NCI-H2081 (cell line): ENCODE data around the gene HDHD5.

Experiments
- DNase-seq, 2 experiments: peaks; one replicate each; lab custom pipeline; 2025; lab: John Stamatoyannopoulos, UW

Gene HDHD5

DNA sequence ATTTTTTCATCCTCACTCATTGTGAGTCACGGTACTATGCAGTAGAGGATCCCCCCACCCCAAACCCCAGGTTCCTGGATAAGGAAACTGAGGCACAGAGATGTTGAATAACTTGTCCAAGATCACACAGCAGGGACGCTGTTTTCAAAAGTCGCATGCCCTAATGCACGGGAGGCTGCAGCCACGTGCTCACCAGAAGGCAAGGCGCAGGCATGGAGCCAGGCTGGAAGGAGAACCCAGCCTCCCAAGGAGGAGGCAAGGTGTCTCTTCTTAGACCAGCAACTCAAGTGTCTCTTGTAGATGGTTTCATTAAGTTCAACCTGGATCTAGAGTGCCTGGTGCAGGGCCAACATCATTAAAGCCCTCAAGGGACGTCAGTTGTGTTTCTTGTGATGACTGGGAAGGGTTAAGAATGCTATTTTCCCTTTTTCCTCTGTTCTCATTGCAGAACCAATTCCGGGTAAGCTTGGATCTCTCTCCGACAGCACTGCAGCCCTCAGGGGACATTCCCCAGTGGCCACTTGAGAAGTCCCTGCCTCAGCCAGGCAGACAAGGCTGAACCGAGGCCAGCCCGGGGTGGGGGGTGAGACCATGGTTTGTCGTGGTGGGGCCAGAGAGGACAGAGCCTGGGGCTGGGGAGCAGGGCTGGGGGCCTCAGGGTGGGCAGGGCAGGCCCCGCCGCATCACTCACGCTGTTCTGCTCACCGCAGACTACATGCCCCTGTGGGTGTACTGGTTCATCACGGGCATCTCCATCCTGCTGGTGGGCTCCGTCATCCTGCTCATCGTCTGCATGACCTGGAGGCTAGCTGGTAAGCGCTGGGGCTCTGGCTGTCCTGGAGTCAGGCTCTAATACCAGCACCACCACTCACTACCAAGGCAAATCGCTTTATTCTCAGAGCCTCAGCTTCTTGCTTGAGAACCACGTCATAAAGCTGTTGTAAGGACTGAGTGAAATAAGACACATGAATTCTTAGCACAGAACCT lies 53.6 kb downstream of the HDHD5 start:
- DNase-seq = no peak

DNA sequence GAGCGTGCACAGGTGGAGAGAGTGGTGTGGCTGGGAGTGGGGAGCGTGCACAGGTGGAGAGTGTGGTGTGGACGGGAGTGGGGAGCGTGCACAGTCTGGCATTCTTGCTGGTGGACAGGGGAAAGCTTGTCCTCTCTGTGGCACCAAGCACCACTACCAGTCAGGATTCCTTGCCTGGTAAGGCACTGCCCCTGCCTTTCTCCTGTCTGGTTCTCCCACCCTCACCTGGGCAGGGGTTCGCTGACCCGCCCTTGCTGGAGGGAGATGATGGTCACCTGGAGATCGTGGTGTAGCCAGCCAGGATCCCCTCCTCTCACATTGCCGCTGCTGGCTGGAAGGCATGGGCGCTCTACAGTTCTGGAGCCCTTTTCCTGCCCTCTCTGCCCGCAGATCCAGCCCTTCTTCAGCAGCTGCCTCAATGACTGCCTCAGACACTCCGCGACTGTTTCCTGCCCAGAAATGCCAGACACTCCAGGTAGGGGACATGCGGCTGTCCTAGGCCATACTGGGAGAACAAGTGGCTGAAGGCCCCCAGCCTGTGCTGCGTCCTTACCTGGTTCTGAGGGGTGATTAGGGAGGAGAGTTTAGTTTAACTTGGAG lies 54.6 kb downstream of the HDHD5 start:
- DNase-seq = no peak

DNA sequence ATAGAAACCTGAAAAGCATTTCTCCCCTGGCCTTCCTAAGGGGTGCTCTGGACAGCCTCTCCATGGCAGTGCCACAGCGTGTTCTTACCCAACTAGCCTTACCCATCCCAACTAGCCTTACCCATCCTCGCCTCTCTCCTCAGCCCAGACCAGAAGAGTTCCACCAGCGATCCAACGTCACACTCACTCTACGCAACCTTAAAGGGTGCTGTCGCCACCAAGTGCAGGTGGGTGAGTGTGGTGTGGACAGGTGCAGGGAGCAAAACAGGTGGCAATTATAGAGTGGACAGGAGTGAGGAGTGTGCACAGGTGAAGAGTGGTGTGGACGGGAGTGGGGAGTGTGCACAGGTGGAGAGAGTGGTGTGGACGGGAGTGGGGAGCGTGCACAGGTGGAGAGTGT lies 55.7 kb downstream of the HDHD5 start:
- no peak for DNase-seq

DNA sequence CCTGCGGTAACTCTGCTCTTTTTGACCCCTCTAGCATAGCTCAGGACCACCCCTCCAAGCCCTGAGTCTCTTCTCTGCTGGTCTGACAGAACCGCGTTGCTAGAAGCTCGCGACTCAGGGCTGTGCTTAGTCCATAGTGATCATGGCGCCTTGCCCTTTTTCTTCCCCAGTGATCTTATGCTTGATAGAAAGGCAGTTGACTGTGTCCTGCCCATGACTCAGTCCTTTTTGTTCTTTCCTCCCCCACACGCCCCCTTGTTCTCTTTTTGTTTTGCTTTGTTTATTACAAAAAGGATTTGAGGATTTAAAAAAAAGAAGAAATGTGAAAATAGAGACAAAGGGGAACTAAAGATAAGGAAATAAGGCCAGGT lies 56.8 kb downstream of the HDHD5 start:
- no peak for DNase-seq

DNA sequence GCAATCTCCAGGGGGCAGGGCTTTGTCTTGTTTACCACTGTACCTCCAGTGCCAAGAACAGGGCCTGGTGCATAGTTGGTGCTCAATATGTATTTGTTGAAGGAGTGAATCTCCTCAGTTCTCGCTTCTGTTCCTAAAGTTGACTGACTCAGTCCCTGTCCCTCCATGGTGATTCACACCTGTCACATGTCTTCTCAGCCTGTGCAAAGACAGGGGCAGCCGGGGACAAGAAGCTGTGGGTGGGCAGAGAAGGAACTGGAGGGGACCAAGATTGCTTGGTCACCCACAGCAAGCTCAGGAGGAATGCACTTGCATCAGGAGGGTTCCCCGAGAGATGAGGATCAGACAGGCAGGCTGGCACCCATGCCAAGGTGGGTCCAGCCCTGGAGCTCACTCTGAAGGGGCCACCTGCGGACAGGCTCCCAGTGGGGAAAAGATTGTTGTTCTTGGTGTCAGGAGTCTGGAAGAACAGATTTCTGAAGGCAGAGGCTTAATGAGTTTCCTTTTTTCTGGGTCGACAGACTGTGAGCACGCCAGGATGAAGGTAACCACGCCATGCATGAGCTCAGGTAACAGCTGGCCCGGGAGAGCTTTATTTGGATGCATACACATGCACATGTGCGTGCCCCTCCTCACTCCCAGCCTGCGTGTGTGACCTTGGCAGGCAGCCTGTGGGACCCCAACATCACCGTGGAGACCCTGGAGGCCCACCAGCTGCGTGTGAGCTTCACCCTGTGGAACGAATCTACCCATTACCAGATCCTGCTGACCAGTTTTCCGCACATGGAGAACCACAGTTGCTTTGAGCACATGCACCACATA lies 57.4 kb downstream of the HDHD5 start:
- no peak for DNase-seq

DNA sequence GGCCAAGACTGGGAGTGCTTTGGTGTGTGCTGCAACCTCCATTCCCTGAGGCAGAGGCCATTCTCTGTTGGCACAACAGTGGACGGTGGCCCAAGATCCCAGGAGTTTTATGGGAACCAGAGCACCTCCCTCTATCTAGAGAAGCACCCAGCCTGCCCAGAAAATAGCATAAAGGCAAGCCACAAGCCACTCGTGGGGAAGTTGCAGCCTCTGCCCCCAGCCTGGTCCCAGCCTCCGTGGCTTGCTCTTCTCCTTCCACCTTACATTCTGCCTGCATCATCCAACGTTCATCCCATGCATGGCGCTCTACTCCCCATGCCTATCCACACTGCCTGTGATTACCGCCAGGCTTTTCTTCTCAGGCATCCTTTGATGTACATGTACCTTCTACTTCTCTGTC lies 58.5 kb downstream of the HDHD5 start:
- no peak for DNase-seq

DNA sequence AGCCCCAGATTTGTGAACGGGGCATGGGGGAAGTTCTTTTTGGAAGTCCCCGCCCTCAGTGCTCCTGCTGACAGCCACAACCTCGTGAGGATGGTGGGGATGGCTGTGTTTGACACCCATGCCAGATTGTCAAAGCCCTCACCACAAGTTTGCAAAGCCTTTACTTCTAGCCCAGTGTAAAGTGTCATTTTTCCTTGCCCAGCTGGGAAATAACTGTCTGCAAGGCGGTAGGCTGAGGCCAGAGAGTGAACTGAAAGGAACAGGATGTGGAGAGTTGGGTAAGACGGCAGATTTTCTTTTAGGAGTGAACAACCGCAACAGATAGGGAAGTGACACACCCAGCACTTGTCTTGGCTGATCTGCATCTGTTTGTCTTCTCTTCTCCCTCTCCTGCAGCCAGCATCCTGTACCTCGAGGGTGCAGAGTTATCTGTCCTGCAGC lies 60.7 kb downstream of the HDHD5 start:
- DNase-seq = no peak

DNA sequence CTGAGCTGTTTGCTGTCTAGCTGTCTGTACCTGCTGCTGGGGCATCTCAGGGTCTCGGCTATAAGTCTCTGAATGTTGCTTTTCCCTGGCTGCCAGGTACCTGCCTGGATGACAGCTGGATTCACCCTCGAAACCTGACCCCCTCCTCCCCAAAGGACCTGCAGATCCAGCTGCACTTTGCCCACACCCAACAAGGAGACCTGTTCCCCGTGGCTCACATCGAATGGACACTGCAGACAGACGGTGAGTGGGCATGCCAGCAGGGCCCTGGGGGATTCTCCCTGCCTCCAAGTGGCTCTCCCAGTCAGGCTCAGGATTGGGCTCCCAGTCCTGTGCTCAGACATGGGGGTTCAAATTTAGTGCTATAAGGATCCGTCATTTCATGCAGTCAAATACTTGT lies 61.4 kb downstream of the HDHD5 start:
- no peak for DNase-seq

DNA sequence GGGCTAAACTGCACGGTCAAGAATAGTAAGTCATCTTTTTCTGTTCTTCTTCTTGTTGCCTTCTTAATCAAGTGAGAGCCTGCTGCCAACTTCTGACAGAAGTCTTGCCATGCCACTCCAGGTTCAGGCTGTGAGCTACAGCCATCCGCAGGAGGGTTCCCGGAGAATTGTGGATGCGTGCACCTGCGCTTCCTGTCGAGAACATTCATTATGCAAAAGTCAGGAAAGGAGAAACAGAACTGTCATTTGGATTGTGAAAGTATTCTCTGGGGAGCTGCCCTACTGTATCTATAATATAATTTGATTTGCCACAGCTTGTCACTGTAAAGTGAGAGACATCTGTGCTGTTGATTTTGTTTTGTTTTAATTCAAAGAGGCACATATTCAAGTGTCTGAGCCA lies 62.0 kb downstream of the HDHD5 start:
- peak in 1 of 2 experiments; percentile 26 for DNase-seq

DNA sequence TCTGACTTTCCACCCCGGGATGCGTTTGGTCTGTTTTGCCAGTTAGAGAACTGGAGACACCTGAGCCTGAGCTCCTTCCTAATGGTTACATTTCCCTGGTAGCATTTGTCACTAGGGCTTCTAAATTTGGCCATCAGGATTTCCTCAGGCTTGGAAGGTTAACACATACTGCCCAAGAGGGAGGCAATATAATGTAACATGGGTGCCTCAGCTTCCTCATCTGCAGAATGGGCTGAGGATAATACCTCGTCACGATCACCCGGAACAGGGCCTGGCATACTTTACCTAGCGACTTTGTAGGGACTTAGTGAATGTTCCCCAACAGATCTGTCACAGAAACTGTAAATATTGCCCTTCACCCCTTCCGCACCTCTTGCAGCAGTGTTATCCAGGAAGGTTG lies 63.0 kb downstream of the HDHD5 start:
- DNase-seq = no peak

DNA sequence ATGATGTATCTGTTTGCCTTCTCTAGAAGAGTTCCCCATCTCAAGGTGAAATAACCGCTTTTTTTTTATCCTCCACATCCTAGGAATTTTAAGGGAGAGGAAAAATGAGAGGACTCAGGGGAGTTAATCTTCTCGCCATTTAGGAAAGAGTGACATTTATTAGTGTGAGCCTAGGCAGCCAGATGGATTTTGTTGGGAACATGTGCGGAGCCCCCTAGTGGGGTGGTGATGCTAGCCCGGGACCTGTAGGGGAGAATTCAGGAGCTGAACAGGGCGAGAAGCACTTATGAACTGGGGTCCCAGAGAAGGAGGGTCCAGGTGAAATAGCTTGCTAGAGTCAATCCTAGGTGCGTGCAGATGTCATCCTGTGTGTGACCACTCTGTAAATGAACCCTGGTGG lies 63.5 kb downstream of the HDHD5 start:
- DNase-seq = no peak

DNA sequence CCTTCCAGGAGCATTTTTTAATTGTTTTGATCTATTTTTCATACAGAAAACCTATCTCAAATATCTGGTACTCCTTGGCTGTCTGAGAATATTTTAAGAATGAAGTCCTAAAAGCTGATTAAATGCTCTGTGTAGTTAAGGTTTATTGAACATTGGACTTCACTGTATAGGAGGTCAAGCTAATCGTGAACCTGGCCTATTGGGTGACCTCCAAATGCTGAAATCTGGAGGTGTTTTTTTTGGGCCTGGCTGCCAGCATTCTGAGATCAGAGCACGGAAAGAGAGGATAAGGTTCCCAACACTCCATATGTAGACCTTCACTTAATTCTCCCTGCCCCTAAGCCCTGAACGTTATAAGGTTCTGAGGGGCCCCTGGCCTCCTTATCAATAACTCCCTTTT lies 66.0 kb downstream of the HDHD5 start:
- no peak for DNase-seq

DNA sequence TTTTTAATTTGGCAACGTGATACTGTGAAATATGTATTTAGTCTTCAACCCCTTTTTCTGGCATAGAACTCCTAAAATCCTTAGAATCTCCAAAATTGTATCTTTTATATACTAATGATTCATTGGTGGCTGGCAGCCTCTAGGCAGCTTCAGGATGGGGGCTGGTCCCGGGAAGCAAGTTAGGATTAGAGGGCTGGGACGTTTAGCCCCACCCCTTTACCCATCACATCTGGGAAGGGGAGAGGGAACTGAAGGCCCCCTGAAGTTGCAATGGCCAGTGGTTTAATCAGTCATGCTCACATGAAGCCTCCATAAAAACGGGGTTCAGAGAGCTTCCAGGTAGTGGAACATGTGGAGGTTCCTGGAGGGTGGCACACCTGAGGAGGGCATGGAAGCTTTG lies 67.2 kb downstream of the HDHD5 start:
- DNase-seq = no peak

DNA sequence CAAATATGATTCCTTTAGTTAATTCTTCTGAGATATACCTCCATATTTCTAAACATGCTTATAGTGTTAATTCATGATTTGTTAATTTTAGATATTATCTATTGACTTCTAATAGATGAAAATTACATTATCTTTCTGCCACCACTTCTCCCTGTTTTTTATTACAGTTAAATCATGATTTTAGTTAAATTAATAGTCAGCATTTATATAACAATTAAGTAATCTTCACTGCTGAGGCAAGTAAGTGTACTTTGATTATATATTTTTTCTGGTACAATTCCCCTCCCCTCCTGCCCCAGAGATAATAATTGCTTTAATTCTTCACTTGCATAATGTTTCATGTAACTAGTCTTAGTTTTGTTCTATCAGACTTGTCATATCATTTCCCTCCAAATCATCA lies 68.5 kb downstream of the HDHD5 start:
- DNase-seq = no peak
